Jurkat, Clone E6-1 (cell line): ENCODE results near the gene KLHL4.
"Not testable (repeated sequence)": the region's sequence is repeated elsewhere in the genome, so short reads cannot be mapped to it uniquely, and the experiment has no call there.

Source experiments
- DNase-seq: peaks from one replicate; pipeline ENCODE4 v3.0.0-alpha.2; 2011; ENCODE audit warnings: low read depth, low spot score
- H3K4me3 ChIP-seq: 2 replicates; pipeline ENCODE4 v1.5.1; 2011; ENCODE audit warnings: mild to moderate bottlenecking, low read length, control low read depth, moderate library complexity

Gene KLHL4

DNA sequence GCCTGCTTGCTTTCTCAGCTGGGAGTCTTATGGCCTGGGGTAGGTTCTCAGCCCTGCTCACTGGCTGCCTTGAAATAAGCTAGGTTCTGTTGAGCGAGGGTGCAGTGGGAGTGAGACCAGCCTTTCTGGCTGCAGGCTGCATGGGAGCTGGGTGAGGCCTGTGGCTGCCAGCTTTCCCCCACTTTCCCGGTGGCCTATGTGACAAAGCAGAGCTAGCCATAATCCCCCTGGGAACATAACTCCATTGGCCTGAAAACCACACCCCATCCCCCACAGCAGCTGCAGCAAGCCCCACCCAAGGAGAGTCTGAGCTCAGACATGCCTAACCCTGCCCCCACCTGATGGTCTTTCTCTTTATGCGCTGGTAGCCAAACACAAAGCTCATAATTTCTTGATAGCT is 118.9 kb downstream of the KLHL4 start:
- no peak overlapping the region for H3K4me3 ChIP-seq
- DNase-seq, result no peak

DNA sequence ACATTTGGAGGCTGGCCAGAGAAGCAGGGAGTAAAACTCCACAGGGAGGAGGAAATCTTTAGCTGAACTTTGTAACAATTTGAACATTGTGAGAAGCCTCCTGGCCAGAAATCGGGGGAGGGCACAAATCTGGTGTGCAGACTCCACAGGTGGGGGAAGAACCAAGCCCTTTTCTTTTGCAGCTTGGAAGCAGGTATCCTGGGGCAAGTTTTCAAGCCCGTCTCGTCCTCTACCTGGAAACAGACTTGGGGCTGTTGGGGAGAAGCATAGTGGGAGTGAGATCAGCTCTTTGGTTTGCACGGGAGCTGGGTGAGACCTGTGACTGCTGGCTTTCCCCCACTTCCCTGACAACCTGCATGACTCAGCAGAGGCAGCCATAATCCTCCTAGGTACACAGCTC is 123.8 kb downstream of the KLHL4 start:
- not testable (repeated sequence) for H3K4me3 ChIP-seq, DNase-seq

DNA sequence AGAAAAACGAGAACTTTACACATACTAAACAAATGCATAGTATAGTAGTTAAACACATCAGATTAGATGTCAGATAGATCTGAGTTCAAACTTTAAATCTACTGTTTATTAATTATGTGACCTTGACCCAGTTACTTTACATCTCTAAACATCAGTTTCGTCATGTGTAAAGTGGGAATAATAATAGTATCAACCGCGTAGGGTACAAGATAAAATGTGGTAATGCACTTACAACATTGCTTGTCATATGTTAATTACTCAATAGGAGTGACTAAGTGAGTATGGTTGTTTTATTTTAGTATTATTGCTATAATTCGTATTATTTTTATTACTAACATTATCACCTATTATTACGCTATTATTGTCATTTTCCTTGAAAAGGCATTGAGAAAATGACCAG is 144.2 kb downstream of the KLHL4 start:
- no peak for DNase-seq

DNA sequence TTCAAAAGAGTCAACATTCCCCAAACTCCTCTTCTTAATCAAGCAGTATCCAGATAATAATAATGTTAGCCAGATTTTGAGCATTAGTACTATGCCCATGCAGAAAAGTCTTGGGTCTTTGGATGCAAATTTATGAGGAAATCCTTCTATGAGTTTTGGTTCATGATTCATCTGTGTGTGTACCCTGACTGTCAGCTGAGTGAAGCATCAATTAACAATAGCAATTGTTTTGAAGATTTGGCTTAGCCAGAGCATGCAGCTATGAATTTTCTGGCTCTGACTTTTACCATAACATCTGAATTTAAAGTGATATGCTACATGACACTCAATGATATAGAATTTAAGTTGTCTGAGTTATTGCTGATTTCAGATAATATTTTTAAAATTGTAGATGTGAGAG is 145.8 kb downstream of the KLHL4 start:
- no peak for DNase-seq

More for the DNA sequence above, 144.2 kb downstream of the KLHL4 start:
- H3K4me3 ChIP-seq, result no peak overlapping the region

DNA sequence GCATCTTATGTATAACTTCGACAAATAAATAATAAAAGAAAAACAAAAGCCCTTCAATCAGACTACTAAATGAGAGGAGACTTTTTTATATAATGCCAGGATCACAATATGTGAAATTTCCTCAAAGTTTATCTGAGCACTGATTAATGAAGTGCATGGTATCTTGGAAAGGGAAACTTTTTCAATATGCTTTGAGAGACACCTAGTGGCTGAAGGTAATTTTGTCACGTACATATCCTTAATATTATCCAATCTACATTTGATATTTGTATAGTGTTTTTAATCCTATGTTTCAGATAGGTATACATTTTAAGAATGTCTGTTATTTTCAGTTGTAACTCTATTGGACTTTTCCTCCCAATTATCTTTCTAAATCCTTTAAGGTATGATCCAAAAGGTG is 146.8 kb downstream of the KLHL4 start:
- no peak overlapping the region for H3K4me3 ChIP-seq
- peak; percentile 5 for DNase-seq

More for the DNA sequence above, 145.8 kb downstream of the KLHL4 start:
- H3K4me3 ChIP-seq, result no peak overlapping the region

DNA sequence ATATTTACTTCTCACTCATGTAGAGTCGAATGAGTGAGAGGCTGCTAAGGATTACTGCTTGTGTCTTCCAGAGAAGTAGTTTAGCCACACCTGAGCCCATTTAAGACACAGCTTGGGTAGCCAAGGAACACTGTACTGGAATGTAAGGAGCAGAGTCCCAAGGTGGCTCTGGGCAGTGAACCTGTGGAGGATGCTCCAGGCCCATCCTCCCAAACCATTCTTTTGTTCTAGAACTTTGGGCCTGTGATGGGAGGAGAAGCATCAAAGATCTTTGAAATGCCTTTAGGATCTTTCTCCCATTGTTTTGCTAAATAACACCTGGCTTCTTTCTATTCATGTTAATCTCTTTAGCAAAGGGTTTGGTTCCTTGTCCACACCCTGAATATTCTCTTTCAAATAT is 162.2 kb downstream of the KLHL4 start:
- H3K4me3 ChIP-seq, result no peak overlapping the region
- no peak for DNase-seq

DNA sequence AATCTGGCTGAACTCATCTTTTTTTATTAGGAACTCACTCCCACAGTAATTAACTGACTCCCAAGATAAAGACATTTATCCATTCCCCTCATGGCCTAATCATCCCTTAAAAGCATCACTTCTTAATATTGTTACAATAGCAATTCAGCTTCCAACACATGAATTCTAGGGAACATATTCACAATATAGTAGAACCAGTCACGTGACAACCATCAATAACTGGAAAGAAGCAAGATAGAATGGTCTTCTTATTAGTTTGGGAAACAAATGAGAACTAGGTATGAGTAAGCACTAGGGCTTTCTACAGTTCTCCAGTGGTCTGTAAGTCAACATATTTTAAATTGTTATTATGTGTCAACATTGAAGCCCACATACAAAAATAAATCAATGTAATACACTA is 170.1 kb downstream of the KLHL4 start:
- no peak overlapping the region for H3K4me3 ChIP-seq
- no peak for DNase-seq

DNA sequence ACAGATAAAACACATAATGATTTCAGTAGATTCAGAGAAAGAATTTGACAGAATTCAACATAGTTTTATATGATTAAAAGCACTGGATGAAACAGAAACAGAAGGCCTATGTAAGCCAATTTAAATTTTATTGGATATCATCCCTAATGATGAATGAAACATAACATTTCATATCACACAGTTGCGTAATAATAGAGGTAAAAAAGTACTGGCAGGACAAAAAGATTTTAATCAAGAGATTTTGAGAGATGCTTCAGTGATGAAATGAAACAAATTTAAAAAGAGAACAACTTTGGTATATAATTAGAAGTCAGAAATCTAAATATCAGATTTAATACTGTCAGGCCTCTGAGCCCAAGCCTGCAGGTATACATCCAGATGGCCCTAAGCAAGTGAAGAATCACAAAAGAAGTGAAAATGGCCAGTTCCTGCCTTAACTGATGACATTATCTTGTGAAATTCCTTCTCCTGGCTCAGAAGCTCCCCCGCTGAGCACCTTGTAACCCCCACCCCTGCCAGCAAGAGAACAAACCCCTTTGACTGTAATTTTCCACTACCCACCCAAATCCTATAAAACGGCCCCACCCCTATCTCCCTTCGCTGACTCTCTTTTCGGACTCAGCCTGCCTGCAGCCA is 170.6 kb downstream of the KLHL4 start:
- H3K4me3 ChIP-seq, DNase-seq: not testable (repeated sequence)

DNA sequence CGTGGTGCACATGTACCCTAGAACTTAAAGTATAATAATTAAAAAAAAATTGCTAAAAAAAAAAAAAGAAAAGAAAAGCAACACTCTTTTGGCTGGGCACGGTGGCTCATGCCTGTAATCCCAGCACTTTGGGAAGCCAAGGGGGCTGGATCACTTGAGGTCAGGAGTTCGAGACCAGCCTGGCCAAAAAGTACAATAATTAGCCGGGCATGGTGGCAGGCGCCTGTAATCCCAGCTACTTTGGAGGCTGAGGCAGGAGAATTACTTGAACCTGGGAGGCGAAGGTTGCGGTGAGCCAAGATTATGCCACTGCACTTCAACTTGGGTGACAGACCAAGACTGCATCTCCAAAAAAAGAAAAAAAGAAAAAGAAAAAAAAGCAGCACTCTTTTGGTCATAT is 171.6 kb downstream of the KLHL4 start:
- not testable (repeated sequence) for H3K4me3 ChIP-seq, DNase-seq

DNA sequence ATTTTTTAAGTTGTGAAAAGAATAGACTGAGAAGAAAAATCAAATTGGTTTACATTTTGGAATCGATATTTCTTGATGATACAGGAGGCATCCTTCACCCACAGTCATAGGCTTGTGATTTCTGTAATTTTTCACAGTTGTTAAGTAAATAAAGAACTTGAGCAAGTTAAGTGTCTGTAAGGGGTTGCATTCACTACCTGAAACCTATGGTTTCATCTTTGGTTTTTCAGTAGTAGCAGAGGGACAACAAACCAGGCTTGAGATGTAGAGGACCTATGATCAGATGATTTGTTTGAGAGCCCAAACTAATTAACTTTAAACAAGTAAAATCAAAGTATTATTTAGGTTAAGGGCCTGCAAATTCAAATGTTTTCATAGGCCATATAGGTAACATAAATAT is 175.6 kb downstream of the KLHL4 start:
- no peak for DNase-seq
- no peak overlapping the region for H3K4me3 ChIP-seq

DNA sequence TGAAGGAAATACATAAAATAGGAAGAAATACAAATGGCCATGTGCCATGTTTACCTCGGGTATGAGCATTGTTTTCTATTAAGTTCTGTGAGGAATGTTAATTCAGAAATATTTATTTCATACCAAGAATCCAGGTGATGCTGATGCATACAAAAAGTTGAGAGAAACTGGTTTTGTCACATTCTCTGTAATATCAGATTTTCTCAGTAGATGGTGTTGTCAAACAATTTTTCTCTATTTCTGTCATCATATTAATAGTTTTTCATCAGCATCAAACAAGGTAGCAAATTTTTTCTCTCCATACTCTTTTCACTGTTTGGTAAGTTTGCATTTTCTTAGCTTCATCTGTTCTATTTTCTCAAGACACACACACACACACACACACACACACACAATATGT is 179.8 kb downstream of the KLHL4 start:
- H3K4me3 ChIP-seq, result no peak overlapping the region
- no peak for DNase-seq

DNA sequence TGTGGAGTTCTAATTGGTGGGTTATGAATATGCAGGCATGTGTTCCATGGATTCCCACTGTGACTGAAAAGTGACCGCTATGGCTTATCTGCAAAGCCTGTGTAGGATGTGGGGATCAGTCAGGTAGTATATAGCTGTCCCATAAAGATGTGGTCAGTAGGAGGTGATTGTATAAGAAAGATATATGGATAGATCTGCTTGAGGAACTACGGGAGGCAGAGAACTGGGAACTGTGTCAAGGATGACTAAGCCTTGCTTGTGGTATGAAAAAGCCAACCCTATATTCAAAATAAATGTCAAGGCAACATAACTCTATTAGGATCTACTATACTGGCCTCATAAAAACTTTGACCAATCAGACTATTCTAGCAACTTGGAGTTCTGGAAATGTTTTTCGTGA is 185.2 kb downstream of the KLHL4 start:
- no peak overlapping the region for H3K4me3 ChIP-seq
- DNase-seq, result no peak

DNA sequence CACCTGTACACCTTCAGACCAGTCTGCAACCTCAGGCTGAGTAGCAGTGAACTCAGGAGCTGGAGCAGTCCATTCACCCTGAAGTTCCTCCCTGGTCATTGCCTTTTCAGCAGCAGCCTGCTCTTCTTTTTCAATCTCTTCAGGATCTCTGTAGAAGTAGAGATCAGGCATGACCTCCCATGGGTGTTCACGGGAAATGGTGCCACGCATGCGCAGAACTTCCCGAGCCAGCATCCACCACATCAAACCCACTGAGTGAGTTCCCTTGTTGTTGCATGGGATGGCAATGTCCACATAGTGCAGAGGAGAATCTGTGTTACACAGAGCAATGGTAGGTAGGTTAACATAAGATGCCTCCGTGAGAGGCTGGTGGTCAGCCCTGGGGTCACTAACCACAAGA is 185.9 kb downstream of the KLHL4 start:
- not testable (repeated sequence) for DNase-seq

DNA sequence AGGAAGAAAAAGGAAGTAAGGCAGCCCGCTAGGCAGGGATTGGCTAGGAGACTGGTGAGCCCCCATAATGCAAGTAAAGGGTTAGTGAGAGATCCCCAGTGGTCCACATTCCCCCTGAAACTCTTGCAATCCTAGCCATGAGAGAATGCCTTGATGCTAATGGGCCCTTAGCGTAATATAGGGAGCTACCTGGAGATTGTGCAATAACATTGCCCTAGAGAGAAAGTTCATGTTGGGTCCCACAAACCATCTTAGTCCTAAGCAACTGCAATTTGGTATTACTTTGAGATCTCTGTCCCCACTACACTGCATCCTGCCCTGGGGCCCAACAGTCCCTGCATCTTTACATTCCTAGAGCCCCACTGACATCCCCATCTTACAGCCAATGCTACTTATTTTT is 188.5 kb downstream of the KLHL4 start:
- DNase-seq, result no peak
- no peak overlapping the region for H3K4me3 ChIP-seq

More for the DNA sequence above, 185.9 kb downstream of the KLHL4 start:
- not testable (repeated sequence) for H3K4me3 ChIP-seq

DNA sequence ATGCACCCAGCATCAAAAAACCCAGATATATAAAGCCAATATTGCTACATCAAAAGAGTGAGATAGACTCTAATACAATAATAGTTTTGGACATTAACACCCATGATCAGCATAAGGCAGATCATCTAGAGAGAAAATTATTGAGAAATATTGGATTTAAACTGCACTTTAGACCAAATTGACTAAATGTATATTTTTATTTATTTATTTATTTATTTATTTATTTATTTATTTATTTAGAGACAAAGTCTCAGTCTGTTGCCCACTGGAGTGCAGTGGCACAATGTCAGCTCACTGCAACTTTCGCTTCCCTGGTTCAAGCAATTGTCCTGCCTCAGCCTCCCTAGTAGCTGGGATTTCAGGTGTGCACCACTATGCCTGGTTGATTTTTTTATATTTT is 193.0 kb downstream of the KLHL4 start:
- no peak overlapping the region for H3K4me3 ChIP-seq
- no peak for DNase-seq
